ENCODE results near the gene PDGFD. TPM values are rescaled to one million over a fixed set of nuclear protein-coding genes. Genes with fewer than 3 reads are reported as not detected.

PDGFD gene
- total RNA-seq, 1 donor from 2014 or later, result 17.2 TPM

DNA sequence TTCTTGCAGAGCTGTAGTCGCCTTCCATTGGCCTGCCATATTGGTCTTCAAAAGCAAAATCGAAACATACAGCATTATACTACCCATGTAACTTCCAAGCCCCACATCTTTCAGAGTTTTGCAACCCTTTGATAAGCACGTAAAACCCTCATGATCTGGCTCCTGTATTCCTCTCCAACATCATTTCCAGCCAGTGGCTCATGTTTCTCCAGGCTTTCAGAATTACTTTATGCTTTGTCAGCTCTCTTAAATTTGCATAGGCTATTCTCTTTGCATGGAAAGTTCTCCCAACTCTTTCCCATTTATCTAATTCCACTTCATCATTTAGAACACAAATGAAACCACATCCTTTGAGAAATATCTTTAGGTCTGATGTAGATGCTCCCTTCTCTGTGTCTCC is 195.3 kb downstream of the PDGFD start:
- Mint-ChIP-seq H3K27ac (ENCODE audit: unreplicated experiment) (no peak overlapping the region), H3K27me3 (ENCODE audit: unreplicated experiment) (no peaks in the 10 kb centered on the region), H3K36me3 (ENCODE audit: low read depth, unreplicated experiment) (no peaks in the 10 kb centered on the region), H3K4me3 (ENCODE audit: unreplicated experiment) (no peak overlapping the region), H3K4me1 (ENCODE audit: unreplicated experiment) (peaks cover 6% of the 10 kb centered on the region), H3K9me3 (ENCODE audit: unreplicated experiment) (no peaks in the 10 kb centered on the region)
- no peak for DNase-seq (ENCODE audit: low spot score)
- TF ChIP-seq, protein P1, sequence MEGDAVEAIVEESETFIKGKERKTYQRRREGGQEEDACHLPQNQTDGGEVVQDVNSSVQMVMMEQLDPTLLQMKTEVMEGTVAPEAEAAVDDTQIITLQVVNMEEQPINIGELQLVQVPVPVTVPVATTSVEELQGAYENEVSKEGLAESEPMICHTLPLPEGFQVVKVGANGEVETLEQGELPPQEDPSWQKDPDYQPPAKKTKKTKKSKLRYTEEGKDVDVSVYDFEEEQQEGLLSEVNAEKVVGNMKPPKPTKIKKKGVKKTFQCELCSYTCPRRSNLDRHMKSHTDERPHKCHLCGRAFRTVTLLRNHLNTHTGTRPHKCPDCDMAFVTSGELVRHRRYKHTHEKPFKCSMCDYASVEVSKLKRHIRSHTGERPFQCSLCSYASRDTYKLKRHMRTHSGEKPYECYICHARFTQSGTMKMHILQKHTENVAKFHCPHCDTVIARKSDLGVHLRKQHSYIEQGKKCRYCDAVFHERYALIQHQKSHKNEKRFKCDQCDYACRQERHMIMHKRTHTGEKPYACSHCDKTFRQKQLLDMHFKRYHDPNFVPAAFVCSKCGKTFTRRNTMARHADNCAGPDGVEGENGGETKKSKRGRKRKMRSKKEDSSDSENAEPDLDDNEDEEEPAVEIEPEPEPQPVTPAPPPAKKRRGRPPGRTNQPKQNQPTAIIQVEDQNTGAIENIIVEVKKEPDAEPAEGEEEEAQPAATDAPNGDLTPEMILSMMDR (IDR thresholded peaks at IDR 0.05; ENCODE audit: unreplicated experiment), result no peak

DNA sequence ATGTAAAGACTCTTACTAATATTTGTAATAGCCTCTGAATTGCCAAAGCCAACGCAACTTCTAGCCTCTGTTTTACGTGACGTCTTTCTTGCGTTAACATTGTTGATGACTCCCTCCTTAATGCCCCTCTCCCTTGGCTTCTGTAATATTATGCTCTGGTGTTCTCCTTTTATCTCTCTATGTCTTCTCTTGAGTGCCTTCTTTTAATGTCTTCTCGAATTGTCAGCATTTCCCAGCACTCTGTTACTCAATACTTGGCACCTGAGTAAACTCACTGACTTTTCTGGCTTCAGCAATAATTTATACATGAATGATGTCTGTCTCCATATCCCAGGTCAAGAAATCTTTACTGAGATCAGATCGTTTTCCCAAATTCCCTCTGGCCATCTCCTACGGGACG is 196.0 kb downstream of the PDGFD start:
- Mint-ChIP-seq H3K4me1 (ENCODE audit: unreplicated experiment) (peaks cover 6% of the 10 kb centered on the region), H3K9me3 (ENCODE audit: unreplicated experiment) (no peaks in the 10 kb centered on the region), H3K4me3 (ENCODE audit: unreplicated experiment) (no peak overlapping the region), H3K36me3 (ENCODE audit: low read depth, unreplicated experiment) (no peaks in the 10 kb centered on the region), H3K27me3 (ENCODE audit: unreplicated experiment) (no peaks in the 10 kb centered on the region), H3K27ac (ENCODE audit: unreplicated experiment) (no peak overlapping the region)
- TF ChIP-seq, protein P1 (IDR thresholded peaks at IDR 0.05; ENCODE audit: unreplicated experiment), result no peak
- DNase-seq (ENCODE audit: low spot score), result no peak

DNA sequence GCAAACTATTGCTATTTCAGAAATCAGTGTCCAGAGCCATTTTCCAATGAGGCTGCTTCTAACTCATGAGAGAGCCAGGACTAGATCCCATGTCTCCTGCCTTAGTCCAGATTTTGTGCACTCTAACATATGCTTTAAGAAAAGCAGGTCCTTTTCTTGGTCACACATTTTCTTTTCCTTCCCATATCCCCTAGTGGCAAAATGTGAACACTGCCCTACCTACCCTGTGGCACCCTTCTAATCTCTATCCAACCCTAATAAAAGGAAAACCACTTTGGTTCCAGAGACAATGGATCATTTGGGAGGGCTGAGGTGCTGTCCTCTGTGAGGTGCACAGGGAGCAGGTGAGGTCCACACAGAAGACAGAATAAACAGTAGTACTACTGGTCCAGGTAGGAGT is 199.6 kb downstream of the PDGFD start:
- H3K4me1 Mint-ChIP-seq (ENCODE audit: unreplicated experiment), result peaks cover 6% of the 10 kb centered on the region
- TF ChIP-seq, protein P1 (IDR thresholded peaks at IDR 0.05; ENCODE audit: unreplicated experiment), result no peak
- H3K4me3 Mint-ChIP-seq (ENCODE audit: unreplicated experiment), result no peak overlapping the region
- no peaks in the 10 kb centered on the region for H3K27me3 Mint-ChIP-seq (ENCODE audit: unreplicated experiment)
- H3K36me3 Mint-ChIP-seq (ENCODE audit: low read depth, unreplicated experiment), result no peaks in the 10 kb centered on the region
- H3K9me3 Mint-ChIP-seq (ENCODE audit: unreplicated experiment), result no peaks in the 10 kb centered on the region
- DNase-seq (ENCODE audit: low spot score), result no peak
- no peak overlapping the region for H3K27ac Mint-ChIP-seq (ENCODE audit: unreplicated experiment)

DNA sequence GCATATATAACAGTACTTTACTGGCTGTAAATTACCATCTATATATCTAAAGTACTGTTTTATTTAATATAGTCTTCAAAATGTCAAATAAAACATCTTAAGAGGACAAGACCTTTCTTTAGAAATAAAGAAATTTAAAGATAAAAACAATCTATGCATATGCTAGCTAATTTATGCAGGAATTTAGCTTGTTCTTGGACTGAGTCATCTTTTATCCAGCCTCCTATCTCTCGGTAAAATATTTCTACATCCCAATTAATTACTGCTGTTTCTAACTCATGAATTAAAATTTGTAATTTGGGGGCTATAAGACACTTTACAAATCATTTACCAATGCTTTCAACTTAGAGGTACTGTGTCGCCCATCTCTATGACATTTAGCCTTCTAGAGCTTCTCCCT is 200.3 kb downstream of the PDGFD start:
- no peak for DNase-seq (ENCODE audit: low spot score)
- no peak overlapping the region for H3K27ac Mint-ChIP-seq (ENCODE audit: unreplicated experiment)
- H3K4me3 Mint-ChIP-seq (ENCODE audit: unreplicated experiment), result no peak overlapping the region
- H3K36me3 Mint-ChIP-seq (ENCODE audit: low read depth, unreplicated experiment), result no peaks in the 10 kb centered on the region
- peaks cover 7% of the 10 kb centered on the region for H3K4me1 Mint-ChIP-seq (ENCODE audit: unreplicated experiment)
- TF ChIP-seq, protein P1 (IDR thresholded peaks at IDR 0.05; ENCODE audit: unreplicated experiment), result no peak
- H3K27me3 Mint-ChIP-seq (ENCODE audit: unreplicated experiment), result no peaks in the 10 kb centered on the region
- H3K9me3 Mint-ChIP-seq (ENCODE audit: unreplicated experiment), result no peaks in the 10 kb centered on the region

DNA sequence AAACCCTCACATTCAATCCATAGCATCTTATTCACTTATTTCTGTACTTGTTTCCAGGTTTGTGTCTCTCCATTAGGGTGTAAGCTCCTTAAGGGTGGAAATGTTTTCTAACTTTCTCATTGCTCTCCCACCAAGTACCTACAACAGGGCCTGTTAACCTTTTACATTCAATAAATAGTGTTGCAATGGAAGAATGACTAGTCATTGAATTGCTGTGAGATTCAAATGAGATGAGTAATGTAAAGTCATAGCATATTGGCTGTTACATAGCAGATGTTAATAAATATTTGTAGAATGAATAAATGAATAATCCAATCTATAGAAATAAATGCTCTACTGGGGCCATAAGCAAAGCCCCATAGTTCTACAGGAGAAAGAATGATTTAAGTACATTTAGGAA is 202.9 kb downstream of the PDGFD start:
- no peak for DNase-seq (ENCODE audit: low spot score)
- no peaks in the 10 kb centered on the region for H3K36me3 Mint-ChIP-seq (ENCODE audit: low read depth, unreplicated experiment)
- TF ChIP-seq, protein P1 (IDR thresholded peaks at IDR 0.05; ENCODE audit: unreplicated experiment), result no peak
- H3K4me1 Mint-ChIP-seq (ENCODE audit: unreplicated experiment), result peaks cover 4% of the 10 kb centered on the region
- no peak overlapping the region for H3K27ac Mint-ChIP-seq (ENCODE audit: unreplicated experiment)
- H3K9me3 Mint-ChIP-seq (ENCODE audit: unreplicated experiment), result no peaks in the 10 kb centered on the region
- no peak overlapping the region for H3K4me3 Mint-ChIP-seq (ENCODE audit: unreplicated experiment)
- H3K27me3 Mint-ChIP-seq (ENCODE audit: unreplicated experiment), result no peaks in the 10 kb centered on the region
